MM.1S (cell line): ENCODE data around the gene ETV6.

Source experiments
- EZH2 ChIP-seq: fragments of 300-600 bp; sonication (generic); optimal IDR thresholded peaks from 2 replicates; pipeline ENCODE3; 2017; ENCODE audit warnings: low read depth, mild to moderate bottlenecking, antibody characterized with exemption, low read length, mixed read lengths
- EZH2phosphoT487 ChIP-seq: fragments of 300-600 bp; sonication (generic); IDR thresholded peaks from 2 replicates; pipeline ENCODE4 v1.6.1; 2018; ENCODE audit warnings: antibody characterized with exemption, low read length
- TF ChIP-seq, protein P1 (sequence below): fragments of 300-600 bp; sonication (generic); IDR thresholded peaks from 2 replicates; pipeline ENCODE4 v1.5.1; 2016; ENCODE audit warnings: antibody characterized with exemption, low read length, mixed read lengths

DNA sequence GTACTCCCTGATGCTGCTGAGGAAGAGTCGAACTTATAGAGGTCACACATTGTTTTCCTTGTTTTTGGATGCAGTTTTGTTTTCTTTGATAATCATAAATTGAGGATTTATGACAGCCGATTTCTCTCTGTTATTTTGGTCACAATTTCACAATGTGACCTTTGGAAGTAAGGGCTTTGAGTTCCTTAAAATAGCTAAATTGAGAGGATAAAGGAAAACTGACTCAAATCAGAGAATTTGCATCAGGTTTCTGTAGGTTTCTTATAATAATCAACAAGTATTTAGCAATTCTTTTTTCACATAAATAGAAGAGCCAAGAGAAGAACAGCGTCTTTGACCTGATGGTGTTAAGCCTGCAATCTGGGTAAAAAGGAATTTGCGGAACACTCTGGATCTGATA lies 66.1 kb downstream of the ETV6 start:
- TF ChIP-seq, protein P1, sequence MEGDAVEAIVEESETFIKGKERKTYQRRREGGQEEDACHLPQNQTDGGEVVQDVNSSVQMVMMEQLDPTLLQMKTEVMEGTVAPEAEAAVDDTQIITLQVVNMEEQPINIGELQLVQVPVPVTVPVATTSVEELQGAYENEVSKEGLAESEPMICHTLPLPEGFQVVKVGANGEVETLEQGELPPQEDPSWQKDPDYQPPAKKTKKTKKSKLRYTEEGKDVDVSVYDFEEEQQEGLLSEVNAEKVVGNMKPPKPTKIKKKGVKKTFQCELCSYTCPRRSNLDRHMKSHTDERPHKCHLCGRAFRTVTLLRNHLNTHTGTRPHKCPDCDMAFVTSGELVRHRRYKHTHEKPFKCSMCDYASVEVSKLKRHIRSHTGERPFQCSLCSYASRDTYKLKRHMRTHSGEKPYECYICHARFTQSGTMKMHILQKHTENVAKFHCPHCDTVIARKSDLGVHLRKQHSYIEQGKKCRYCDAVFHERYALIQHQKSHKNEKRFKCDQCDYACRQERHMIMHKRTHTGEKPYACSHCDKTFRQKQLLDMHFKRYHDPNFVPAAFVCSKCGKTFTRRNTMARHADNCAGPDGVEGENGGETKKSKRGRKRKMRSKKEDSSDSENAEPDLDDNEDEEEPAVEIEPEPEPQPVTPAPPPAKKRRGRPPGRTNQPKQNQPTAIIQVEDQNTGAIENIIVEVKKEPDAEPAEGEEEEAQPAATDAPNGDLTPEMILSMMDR = no peak
- no peak for TF ChIP-seq EZH2
- no peak for TF ChIP-seq EZH2phosphoT487
